ENCODE results near the gene SPEN. TPM values are rescaled to one million over a fixed set of nuclear protein-coding genes. Genes with fewer than 3 reads are reported as not detected.

SPEN gene
- total RNA-seq, 1 donor from 2014 or later = 123 TPM

GRCh38 chr1:15931884-15932283 is 84.4 kb downstream of the SPEN start:
- no peaks in the 10 kb centered on the region for H3K27me3 Mint-ChIP-seq
- H3K4me1 Mint-ChIP-seq = no peaks in the 10 kb centered on the region
- ATAC-seq (ENCODE audit: low read depth) = no peak
- ChIA-PET POLR2A (no interaction called here), CTCF (no interaction called here)
- no peak for DNase-seq
- no peak overlapping the region for H3K4me3 Mint-ChIP-seq
- H3K9me3 Mint-ChIP-seq = no peaks in the 10 kb centered on the region
- peaks cover 95% of the 10 kb centered on the region for H3K36me3 Mint-ChIP-seq (ENCODE audit: low read depth)
- H3K27ac Mint-ChIP-seq = no peak overlapping the region
- intact Hi-C loops (cut with micrococcal nuclease) = no loop called here
- TF ChIP-seq CTCF (IDR thresholded peaks at IDR 0.05) = no peak

GRCh38 chr1:15932612-15933011 is 85.1 kb downstream of the SPEN start:
- no peak for DNase-seq
- ChIA-PET CTCF (no interaction called here), POLR2A (no interaction called here)
- Mint-ChIP-seq H3K27me3 (no peaks in the 10 kb centered on the region), H3K27ac (no peak overlapping the region), H3K36me3 (ENCODE audit: low read depth) (peaks cover 96% of the 10 kb centered on the region), H3K9me3 (no peaks in the 10 kb centered on the region), H3K4me1 (peaks cover 4% of the 10 kb centered on the region), H3K4me3 (no peak overlapping the region)
- intact Hi-C loops (cut with micrococcal nuclease) = no loop called here
- no peak for ATAC-seq (ENCODE audit: low read depth)
- no peak for TF ChIP-seq CTCF (IDR thresholded peaks at IDR 0.05)

GRCh38 chr1:15933684-15934083 is 86.2 kb downstream of the SPEN start:
- H3K4me1 Mint-ChIP-seq = peaks cover 7% of the 10 kb centered on the region
- peaks cover 95% of the 10 kb centered on the region for H3K36me3 Mint-ChIP-seq (ENCODE audit: low read depth)
- ATAC-seq (ENCODE audit: low read depth) (no peak), DNase-seq (no peak)
- no peak for TF ChIP-seq CTCF (IDR thresholded peaks at IDR 0.05)
- H3K27me3 Mint-ChIP-seq = no peaks in the 10 kb centered on the region
- ChIA-PET CTCF (no interaction called here), POLR2A (no interaction called here)
- intact Hi-C loops (cut with micrococcal nuclease) = no loop called here
- H3K27ac Mint-ChIP-seq = no peak overlapping the region
- H3K9me3 Mint-ChIP-seq = no peaks in the 10 kb centered on the region
- H3K4me3 Mint-ChIP-seq = no peak overlapping the region

GRCh38 chr1:15934211-15935055 is 86.9 kb downstream of the SPEN start:
- POLR2A ChIA-PET = no interaction called here
- no peak overlapping the region for H3K4me3 Mint-ChIP-seq
- no peak for DNase-seq
- H3K4me1 Mint-ChIP-seq = peaks cover 7% of the 10 kb centered on the region
- no peaks in the 10 kb centered on the region for H3K27me3 Mint-ChIP-seq
- CTCF ChIA-PET = no interaction called here
- no peak for TF ChIP-seq CTCF (IDR thresholded peaks at IDR 0.05)
- peak overlapping the region; percentile 41 for H3K27ac Mint-ChIP-seq
- H3K36me3 Mint-ChIP-seq (ENCODE audit: low read depth) = peaks cover 95% of the 10 kb centered on the region
- intact Hi-C loops (cut with micrococcal nuclease) = loop anchor here (5.0 kb wide), 1 partner anchor 43 kb away; the partner anchor contains the start of gene ZBTB17
- ATAC-seq (ENCODE audit: low read depth) = no peak
- H3K9me3 Mint-ChIP-seq = no peaks in the 10 kb centered on the region

GRCh38 chr1:15935056-15935950 is 87.8 kb downstream of the SPEN start:
- no peaks in the 10 kb centered on the region for H3K9me3 Mint-ChIP-seq
- DNase-seq (no peak), ATAC-seq (ENCODE audit: low read depth) (no peak)
- H3K4me3 Mint-ChIP-seq = no peak overlapping the region
- peaks cover 95% of the 10 kb centered on the region for H3K36me3 Mint-ChIP-seq (ENCODE audit: low read depth)
- peaks cover 7% of the 10 kb centered on the region for H3K4me1 Mint-ChIP-seq
- peak overlapping the region; percentile 41 for H3K27ac Mint-ChIP-seq
- no peaks in the 10 kb centered on the region for H3K27me3 Mint-ChIP-seq
- intact Hi-C loops (cut with micrococcal nuclease) = loop anchor here (5.0 kb wide), 1 partner anchor 42 kb away; the partner anchor contains the start of gene ZBTB17
- CTCF ChIA-PET = interaction anchor here (3.4 kb wide), 1 partner anchor 120 kb away, joined by 15 read pairs; no protein-coding TSS in a partner anchor
- no peak for TF ChIP-seq CTCF (IDR thresholded peaks at IDR 0.05)
- POLR2A ChIA-PET = interaction anchor here (1.2 to 1.5 kb wide), 3 partner anchors 14 to 40 kb away, joined by 3 to 4 read pairs (median 4); partner anchors contain the start of gene ZBTB17
